ENCODE measurements around the gene GEMIN4.

Gene GEMIN4

DNA sequence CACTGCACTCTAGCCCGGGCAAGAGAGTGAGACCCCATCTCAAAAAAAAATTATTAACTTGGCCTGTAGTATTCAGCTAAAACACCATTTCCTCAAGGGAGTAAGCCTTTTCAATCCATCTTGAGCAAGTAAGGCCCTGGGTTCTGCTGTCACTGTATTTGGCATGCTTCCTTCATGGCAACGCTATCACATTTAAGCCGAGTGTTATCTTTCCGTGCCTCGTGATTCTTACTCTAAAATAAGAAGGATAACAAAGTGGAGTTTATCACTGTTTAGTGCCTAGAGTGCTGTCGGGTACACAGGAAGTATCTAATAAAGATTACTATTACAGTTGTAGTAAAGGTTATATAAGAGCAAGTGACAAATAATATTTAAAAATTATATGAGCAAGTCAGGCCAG lies 46.2 kb downstream of the GEMIN4 start:
- no peaks in the 10 kb centered on the region for H3K9me3 ChIP-seq (ENCODE audit: insufficient read depth, low read length)
- no peak for TF ChIP-seq EZH2phosphoT487 (IDR thresholded peaks at IDR 0.05; ENCODE audit: low read depth)
- TF ChIP-seq, protein P1, sequence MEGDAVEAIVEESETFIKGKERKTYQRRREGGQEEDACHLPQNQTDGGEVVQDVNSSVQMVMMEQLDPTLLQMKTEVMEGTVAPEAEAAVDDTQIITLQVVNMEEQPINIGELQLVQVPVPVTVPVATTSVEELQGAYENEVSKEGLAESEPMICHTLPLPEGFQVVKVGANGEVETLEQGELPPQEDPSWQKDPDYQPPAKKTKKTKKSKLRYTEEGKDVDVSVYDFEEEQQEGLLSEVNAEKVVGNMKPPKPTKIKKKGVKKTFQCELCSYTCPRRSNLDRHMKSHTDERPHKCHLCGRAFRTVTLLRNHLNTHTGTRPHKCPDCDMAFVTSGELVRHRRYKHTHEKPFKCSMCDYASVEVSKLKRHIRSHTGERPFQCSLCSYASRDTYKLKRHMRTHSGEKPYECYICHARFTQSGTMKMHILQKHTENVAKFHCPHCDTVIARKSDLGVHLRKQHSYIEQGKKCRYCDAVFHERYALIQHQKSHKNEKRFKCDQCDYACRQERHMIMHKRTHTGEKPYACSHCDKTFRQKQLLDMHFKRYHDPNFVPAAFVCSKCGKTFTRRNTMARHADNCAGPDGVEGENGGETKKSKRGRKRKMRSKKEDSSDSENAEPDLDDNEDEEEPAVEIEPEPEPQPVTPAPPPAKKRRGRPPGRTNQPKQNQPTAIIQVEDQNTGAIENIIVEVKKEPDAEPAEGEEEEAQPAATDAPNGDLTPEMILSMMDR (IDR thresholded peaks at IDR 0.05; ENCODE audit: low read depth, low read length) = no peak
- H3K4me2 ChIP-seq (ENCODE audit: low read length) = no peak overlapping the region
- no peak overlapping the region for H2AFZ ChIP-seq (ENCODE audit: low read depth, low read length)
- H4K20me1 ChIP-seq (ENCODE audit: insufficient read depth, low read length) = no peaks in the 10 kb centered on the region
- H3K27me3 ChIP-seq (ENCODE audit: low read depth, low read length) = no peaks in the 10 kb centered on the region
- no peaks in the 10 kb centered on the region for H3K36me3 ChIP-seq (replicated peaks; ENCODE audit: low read depth, low read length)
- H3K79me2 ChIP-seq (ENCODE audit: low read length) = no peaks in the 10 kb centered on the region
- no peaks in the 10 kb centered on the region for H3K4me1 ChIP-seq (ENCODE audit: low read length)
- no peak overlapping the region for H3K27ac ChIP-seq (ENCODE audit: low read length)
- no peak overlapping the region for H3K9ac ChIP-seq (ENCODE audit: low read length)
- no peak overlapping the region for H3K4me3 ChIP-seq (ENCODE audit: low read length)

DNA sequence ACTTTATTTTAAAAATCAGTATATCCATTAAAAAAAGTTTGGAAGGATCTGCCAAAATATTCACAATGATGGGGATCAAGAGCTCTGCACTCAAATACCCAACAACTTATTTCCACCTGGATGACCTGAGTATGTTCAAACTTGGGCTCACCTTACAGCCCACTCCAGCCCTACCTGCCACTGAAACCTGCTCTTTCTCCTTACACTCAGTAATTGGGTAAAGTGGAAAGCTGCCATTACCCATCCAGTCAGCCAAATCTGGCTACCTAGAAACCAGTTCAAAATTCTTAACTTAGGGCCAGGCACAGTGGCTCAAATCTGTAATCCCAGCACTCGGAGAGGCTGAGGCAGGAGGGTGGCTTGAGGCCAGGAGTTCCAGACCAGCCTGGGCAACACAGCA lies 47.1 kb downstream of the GEMIN4 start:
- Histone ChIP-seq H4K20me1 (ENCODE audit: insufficient read depth, low read length) (no peaks in the 10 kb centered on the region), H3K36me3 (replicated peaks; ENCODE audit: low read depth, low read length) (no peaks in the 10 kb centered on the region), H3K79me2 (ENCODE audit: low read length) (no peaks in the 10 kb centered on the region), H3K4me1 (ENCODE audit: low read length) (no peaks in the 10 kb centered on the region), H3K9ac (ENCODE audit: low read length) (no peak overlapping the region), H3K4me2 (ENCODE audit: low read length) (no peak overlapping the region), H3K4me3 (ENCODE audit: low read length) (no peak overlapping the region), H3K27me3 (ENCODE audit: low read depth, low read length) (no peaks in the 10 kb centered on the region), H3K9me3 (ENCODE audit: insufficient read depth, low read length) (no peaks in the 10 kb centered on the region), H3K27ac (ENCODE audit: low read length) (no peak overlapping the region), H2AFZ (ENCODE audit: low read depth, low read length) (no peak overlapping the region)
- TF ChIP-seq EZH2phosphoT487 (IDR thresholded peaks at IDR 0.05; ENCODE audit: low read depth) = no peak
- TF ChIP-seq, protein P1 (IDR thresholded peaks at IDR 0.05; ENCODE audit: low read depth, low read length) = no peak

DNA sequence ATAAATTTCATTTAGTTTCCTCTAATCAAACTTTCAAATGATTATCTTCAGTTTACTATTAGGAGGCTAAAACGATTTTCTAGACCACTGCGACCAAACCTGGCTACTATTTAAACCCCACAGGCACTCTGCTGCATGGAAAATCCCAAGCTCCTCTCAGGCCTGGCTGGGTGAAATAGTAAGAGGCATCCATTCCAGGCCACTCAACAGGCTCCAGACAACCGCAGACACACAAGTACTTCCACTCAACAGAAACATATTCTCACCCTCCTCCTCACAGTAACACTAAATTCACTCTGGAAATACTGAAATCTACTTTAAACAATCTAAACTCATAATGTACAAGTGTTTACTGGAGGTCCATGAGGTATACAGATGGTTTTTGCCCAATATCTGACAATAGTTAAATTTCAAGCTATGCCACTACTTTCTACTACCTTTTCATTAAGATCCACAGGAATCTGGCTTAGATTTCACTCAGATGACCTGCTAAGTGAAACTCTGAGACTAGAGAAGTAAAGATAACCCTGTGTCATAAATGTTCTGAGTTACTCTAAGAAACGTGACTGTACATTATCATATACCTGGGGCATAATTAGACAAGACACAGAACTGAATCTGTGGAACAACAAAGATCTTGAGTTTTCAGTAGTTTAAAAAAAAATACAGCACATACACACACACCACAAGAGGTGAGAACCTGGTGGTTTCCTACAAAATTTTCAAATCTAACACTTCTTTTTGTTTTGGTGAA lies 47.8 kb downstream of the GEMIN4 start:
- H3K79me2 ChIP-seq (ENCODE audit: low read length) = no peaks in the 10 kb centered on the region
- H3K27me3 ChIP-seq (ENCODE audit: low read depth, low read length) = no peaks in the 10 kb centered on the region
- no peak overlapping the region for H3K27ac ChIP-seq (ENCODE audit: low read length)
- H3K4me3 ChIP-seq (ENCODE audit: low read length) = no peak overlapping the region
- TF ChIP-seq EZH2phosphoT487 (IDR thresholded peaks at IDR 0.05; ENCODE audit: low read depth) = no peak
- TF ChIP-seq, protein P1 (IDR thresholded peaks at IDR 0.05; ENCODE audit: low read depth, low read length) = no peak
- no peaks in the 10 kb centered on the region for H4K20me1 ChIP-seq (ENCODE audit: insufficient read depth, low read length)
- H3K9ac ChIP-seq (ENCODE audit: low read length) = no peak overlapping the region
- H3K9me3 ChIP-seq (ENCODE audit: insufficient read depth, low read length) = no peaks in the 10 kb centered on the region
- no peak overlapping the region for H2AFZ ChIP-seq (ENCODE audit: low read depth, low read length)
- no peaks in the 10 kb centered on the region for H3K4me1 ChIP-seq (ENCODE audit: low read length)
- no peaks in the 10 kb centered on the region for H3K36me3 ChIP-seq (replicated peaks; ENCODE audit: low read depth, low read length)
- no peak overlapping the region for H3K4me2 ChIP-seq (ENCODE audit: low read length)

DNA sequence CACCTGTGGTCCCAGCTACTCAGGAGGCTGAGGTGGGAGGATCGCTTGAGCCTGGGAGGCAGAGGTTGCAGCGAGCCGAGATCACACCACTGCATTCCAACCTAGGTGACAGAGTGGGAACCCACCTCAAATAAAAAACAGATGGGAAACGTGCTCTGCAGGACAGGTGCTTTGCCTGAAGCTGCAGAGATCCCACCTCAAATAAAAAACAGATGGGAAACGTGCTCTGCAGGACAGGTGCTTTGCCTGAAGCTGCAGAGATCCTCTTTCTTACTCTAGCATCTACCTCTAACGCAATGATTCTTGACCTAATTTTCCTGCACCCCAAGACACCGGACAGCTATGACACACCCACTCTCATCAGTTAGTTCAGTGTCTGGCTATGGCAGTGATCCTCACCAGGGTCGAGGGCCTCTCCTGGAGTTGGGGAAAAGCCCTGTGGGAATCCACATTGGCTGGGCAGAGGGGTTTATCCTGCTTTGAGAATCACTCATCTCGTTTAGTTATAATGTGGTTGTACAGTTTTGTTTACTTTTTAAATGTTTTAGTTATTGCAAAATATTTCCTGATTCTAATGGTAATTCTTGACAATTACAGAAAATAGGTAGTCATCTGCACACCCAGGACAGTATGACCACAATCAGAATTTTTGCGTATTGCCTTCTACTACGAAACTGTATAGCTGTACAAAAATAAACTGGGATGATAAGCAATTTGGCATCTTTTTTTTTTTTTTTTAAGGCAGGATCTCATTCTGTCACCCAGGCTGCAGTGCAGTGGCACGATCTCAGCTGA lies 48.8 kb downstream of the GEMIN4 start:
- no peak for TF ChIP-seq EZH2phosphoT487 (IDR thresholded peaks at IDR 0.05; ENCODE audit: low read depth)
- TF ChIP-seq, protein P1 (IDR thresholded peaks at IDR 0.05; ENCODE audit: low read depth, low read length) = no peak
- no peaks in the 10 kb centered on the region for H3K27me3 ChIP-seq (ENCODE audit: low read depth, low read length)
- no peaks in the 10 kb centered on the region for H3K9me3 ChIP-seq (ENCODE audit: insufficient read depth, low read length)
- no peak overlapping the region for H3K4me3 ChIP-seq (ENCODE audit: low read length)
- no peak overlapping the region for H3K27ac ChIP-seq (ENCODE audit: low read length)
- H2AFZ ChIP-seq (ENCODE audit: low read depth, low read length) = no peak overlapping the region
- no peaks in the 10 kb centered on the region for H4K20me1 ChIP-seq (ENCODE audit: insufficient read depth, low read length)
- no peaks in the 10 kb centered on the region for H3K79me2 ChIP-seq (ENCODE audit: low read length)
- no peak overlapping the region for H3K4me2 ChIP-seq (ENCODE audit: low read length)
- no peaks in the 10 kb centered on the region for H3K4me1 ChIP-seq (ENCODE audit: low read length)
- H3K9ac ChIP-seq (ENCODE audit: low read length) = no peak overlapping the region
- no peaks in the 10 kb centered on the region for H3K36me3 ChIP-seq (replicated peaks; ENCODE audit: low read depth, low read length)
